HG02852 (cell line): ENCODE results near the gene PANK2.
"Not testable (repeated sequence)": the region's sequence is repeated elsewhere in the genome, so short reads cannot be mapped to it uniquely, and the experiment has no call there.

Experiments used
- ATAC-seq: cut with Tn5 transposase; IDR thresholded peaks from one replicate; pipeline ENCODE4 v1.9.1; 2021; ENCODE audit warnings: mild to moderate bottlenecking, moderate library complexity; ENCODE audit not compliant: unreplicated experiment

PANK2 gene

DNA sequence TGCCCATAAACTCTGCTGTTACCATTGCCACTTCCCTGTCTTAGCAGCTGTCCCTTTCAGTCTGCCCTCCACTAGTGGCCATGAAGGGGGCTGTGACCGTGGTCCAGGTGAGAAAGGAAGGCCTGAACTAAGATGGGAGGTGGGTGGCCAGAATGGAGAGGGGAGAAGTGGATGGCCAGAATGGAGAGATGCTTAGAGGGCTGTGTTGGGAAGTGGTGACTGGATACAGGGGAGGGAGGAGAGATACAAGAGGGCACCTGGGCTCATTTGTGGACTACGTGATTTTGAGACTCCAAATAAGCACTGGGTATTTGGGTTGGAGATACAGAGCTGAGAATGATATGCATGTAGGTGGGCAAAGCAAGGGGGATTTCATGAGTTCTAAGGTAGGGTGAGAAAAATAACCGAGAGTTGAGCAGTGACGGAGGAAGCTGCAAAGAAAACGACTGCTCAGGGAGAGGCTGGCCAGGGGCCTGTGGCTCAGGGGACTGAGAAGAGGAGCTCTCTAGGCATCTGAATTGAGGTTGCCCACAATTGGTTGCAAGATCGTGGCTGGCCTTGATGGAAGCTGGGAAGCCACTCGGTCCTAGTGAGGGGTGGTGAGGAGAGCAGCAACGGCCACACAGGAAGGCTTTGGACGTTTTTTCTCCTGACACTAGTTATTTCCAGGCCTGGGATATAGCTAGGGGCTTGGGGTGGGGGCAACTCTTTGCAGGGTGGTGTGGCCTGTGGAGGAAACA, 36.9 kb downstream of the PANK2 start:
- no peak for ATAC-seq

DNA sequence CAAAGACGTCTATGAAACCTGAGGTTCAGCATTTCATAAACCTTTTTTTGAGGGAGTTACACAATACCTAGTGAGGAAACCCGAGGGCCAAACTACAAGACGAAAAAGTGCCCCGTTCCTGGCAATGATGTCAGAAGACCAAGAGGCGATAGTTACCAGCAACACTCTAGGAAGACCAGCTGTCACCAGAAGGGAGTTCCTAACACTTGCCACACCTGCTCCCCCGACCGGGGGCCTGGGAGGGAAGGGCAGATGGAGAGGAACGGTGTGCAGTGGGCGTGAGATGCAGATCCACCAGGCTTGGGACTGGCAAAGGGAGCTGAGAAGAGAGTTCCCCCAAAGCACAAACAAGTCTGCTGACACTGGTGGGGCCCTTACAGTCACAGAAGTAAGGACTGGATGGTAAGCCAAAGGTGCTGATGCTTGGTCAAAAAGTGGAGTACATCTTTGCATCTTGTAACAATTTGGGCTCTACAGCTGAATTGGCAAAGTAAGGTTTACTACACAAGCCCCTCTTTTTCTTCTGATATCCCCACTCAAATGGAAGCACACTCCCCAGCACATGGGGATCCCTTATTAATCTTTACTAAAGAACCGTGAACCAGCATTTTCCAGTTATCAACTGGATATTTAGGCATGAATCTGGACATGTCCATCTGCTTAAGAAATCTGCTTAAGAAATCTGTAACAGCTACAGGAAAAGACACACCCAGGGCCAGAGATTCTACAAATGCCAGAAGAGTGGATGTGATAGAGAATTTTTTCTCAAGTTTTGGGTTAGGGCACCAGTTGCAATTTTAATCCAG, 38.5 kb downstream of the PANK2 start:
- no peak for ATAC-seq

DNA sequence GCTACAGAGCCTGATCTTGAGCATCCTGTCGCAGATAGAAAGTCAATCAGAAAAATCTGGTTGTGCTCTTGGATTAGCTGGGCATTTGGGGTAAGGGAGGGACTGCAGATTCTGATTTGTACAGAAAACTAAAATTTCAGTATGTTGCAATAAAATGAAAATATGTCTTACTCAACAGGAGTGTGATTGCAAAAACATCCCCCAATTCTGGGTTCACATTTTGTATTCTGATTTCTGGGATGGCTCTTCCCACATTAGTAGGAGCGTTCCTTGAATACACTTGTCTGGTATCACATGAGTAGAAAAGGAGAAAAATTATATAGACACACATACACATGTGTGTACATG, 40.5 kb downstream of the PANK2 start:
- ATAC-seq = no peak

DNA sequence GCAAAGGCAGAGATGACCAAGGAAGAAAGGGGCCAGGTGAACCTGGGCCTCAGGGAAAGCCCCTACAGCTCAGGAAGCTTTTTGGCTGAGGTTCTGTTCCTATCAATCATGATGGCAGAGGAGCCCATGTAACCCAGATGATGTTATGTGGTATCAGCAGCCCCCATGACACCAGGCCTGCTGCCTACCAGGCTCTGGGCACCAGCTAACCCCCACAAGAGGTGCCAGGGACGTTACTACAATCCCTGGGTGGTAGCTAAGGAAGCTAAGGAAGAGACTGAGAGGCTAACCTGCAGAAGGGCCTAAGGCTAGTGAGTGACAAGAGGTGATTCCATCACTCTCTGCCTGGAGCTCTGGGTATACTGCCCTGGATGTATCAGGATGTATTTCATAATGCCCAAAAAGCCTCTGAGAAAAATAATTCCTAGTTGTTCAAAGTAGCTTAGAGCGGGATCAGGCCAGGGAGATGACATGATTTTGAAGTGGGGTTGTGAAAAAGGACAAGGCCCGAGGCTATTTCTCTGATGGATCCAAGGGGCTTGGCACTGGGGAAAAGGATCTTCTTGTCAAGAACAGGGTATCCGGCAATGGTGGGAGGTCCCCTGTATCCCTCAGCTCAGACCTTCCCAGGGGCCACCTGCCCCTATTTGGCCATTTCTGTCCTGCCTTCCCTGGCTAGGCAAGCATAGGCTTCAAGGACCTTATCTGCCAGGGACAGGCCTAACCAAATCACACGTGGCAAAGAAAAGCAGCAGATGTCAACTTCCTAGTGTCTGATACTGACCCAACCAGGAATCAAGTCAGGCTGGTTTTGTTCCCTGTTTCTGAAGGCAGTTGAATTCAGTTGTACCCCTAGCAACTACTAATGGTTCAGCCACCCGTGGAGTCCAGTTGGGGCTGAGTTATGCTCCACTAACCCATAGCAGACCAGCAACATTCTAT, 41.3 kb downstream of the PANK2 start:
- ATAC-seq = no peak

DNA sequence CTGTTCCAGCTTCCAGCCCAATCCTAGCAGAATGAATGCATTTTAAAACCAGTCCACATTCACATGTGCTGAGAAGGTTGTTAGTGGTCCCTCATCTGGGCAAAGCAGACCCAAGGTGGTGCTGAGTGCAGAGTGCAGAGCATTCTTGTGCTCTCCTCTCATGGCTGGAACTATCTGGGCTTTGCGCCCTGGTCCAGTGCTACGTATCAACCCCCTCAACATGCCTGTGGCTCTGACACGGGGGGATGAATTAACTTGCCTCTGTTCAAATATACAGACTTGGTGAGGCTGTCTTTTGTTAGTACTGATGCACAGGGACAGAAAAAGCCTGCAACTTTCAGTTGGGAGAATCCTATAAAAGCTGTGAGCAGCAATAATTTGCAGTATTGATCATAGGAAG, 42.5 kb downstream of the PANK2 start:
- no peak for ATAC-seq

DNA sequence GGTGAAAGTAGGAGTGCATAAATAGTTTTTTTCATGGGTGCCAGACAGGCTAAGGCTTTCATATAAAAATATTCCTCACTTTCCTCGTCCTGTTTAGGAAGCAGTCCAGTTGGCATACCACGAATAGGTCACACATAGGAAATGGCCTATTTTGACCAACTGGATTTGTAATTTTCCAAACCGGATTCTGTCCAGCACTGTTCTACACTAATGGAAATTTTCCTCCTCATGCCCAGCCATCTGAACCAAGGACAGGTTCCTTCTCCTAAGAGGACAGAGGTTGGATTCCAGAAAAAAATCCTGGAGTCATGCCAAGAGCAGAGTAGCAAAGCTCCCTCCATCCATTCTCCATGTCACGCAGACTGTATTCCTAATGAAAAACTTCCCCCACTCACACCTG, 43.1 kb downstream of the PANK2 start:
- no peak for ATAC-seq

DNA sequence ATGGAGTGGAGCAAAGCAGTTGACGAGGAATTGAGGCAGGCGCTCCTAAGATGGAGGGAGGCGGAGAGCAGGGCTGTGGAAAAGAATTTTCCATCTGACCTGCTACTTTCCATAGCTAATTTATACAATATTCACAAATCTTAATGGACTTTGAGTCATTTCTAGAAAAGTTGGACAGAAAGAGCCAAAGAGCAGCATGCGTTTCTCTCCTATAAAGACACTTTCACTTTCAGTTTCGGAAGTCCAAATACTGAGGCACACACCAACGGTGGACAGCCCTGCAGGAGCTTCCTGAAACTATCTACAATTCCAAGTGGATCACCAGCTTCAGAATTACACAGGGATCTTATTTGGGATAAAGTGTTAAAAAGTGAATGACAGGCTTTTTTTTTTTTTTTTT, 43.5 kb downstream of the PANK2 start:
- no peak for ATAC-seq

DNA sequence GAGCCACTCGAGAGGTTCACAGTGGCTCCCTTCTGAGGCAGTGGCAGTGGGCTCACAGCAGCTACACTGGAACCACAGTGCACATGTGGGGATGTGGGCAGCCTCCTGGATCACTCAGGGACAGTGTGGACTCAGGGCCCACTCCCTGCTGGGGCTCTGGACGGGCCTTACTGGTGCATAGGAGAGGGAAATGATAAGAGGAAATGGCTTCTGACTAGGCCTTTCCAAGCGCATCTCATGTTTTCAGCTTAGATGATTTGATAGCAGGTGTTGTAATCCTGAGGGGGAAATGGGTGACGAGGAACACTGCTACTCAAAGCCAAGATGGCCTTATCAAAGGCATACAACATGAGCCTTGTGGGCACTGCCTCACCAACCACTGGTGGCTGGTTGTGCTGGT, 44.0 kb downstream of the PANK2 start:
- ATAC-seq = no peak

DNA sequence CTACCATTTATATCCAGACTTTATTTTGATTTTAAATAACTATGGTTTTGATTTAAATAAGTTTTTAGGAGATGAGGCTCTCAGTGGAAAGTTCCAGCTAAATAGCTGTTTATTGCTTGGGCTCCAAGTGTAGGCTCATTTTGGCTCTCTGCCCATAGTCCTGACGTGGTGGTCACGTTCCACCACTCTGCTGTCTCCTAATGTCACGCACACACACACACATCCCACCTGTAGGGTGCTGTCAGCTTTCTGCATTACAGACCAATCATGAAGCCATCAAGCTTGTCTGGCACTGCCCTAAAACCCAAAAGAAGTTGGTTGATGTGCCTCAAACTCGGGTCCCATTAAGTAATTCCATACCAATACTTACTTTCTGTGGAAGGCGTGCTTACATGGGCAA, 45.4 kb downstream of the PANK2 start:
- ATAC-seq = no peak

DNA sequence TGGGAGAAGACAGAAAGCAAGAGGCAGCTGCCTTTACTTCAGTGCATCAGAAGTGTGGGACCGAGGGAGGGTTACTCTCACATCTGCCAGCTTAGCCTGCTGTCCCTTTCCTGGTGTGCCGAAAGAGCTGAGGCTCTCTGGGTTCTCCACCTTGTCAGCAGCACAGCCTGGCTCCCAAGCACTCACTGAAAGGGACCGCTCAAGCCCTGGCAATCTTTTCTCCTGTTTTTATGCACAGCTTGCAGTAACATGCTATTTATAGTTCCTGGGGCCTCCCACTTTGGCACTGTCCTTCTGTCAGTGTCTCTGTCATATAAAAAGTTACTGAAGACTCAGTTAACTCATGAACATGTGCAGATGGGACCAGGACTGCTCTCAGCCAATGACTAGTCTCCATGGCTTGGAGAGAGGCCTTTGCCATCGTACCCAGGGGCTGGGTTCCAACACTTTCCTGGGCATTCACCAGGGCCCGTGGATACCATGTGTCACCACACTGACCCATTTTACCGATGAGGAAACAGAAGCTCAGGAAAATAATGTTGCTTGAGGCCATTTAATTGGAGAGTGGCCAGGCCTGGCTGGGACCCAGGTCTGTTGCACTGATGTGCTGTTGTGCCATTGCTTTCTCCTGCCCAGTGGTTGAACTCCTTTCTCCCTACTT, 46.2 kb downstream of the PANK2 start:
- ATAC-seq = no peak

DNA sequence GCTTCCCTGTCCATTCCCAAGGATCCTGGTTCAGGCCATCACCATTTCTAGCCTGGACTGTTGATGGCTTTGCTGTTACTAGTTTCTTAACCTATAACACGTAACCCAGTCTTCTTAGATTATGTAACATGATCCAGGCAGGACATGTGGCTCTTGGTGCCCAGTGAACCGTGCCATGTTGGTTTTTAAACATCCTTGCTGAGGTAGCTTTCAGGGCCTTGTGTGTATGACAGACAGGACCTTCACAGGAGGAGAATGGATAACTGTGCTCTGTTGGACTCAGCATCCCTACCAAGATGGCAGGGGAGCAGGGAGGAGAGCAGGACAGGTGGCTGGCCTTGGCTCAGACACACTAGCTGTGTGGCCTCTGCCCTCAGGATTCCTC, 46.8 kb downstream of the PANK2 start:
- no peak for ATAC-seq

DNA sequence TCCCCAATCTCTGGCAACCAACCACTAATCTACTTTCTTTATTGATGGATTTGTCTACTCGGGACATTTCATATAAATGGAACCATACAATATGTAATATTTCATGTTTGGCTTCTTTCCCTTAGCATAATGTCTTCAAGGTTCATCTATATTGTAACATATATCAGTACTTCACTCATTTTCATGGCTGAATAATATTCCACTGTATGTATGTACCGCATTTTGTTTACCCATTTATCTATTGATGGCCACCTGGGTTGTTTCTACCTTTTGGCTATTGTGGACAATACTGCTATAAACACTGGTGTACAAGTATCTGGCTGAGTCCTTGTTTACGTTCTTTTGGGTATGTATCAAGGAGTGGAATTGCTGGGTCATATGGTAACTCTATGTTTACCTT, 48.4 kb downstream of the PANK2 start:
- ATAC-seq = no peak

DNA sequence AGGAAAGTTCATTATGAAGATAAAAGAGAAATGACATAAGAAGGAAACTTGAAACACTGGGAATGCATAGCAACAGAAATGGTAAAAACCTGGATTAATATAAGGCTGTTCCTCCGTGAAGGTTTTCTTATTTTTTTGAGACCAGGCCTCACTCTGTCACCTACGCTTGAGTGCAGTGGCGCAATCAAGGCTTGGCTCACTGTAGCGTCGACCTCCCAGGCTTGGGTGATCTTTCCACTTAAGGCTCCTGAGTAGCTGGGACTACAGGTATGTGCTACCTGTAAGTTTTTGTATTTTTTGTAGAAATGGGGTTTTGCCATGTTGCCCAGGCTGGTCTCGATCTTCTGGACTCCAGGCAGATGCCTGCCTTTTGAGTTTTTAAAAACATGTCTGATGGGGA, 51.7 kb downstream of the PANK2 start:
- ATAC-seq = no peak

DNA sequence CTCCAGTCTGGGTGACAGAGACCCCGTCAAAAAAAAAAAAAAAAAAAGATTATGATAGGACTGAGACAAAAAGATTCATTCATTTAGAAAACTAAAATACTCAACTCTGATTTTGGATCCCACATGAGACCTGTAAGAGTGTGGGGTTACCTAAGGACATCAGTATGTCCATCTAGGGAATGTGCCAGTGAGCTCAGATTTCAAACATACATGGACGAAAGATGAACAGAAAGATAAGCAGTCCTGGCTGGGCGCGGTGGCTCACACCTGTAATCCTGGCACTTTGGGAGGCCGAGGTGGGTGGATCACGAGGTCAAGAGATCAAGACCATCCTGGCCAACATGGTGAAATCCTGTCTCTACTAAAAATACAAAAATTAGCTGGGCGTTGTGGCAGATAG, 57.5 kb downstream of the PANK2 start:
- not testable (repeated sequence) for ATAC-seq

DNA sequence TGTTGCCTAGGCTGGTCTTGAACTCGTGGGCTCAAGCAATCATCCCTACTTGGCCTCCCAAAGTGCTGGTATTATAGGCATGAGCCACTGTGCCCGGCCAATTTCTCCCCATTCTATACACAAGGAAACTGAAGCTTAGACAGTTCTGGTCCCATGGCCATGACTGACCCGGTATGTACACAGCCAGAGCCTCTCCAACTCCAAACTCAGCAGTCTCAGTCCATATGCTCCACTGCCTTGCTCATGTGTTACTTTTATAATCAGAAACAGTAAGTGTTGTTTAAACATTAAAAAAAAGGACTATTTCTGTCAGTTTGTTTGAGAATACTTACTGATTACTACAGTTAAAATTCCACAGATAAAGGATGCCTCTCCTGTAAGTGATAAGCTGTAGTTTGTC, 75.5 kb downstream of the PANK2 start:
- no peak for ATAC-seq

DNA sequence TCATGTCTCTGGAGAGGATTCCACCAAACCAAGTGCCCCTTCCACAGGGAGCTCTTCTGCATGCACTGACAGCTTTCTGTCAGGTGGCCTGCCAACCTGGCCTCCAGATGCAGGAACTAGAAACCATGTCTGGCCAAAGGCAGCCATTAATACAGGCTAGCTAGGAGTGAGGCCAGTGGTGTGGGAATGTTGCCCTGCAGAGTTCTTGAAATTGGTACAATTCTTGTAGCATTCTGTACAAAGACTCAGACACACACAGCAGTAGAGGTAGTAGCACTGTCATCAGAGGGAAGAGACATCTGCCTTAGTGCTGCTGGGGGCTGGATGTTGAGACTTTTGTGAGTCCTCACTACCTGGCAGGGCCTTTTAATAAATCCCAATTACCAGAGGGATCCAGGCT, 77.4 kb downstream of the PANK2 start:
- no peak for ATAC-seq

DNA sequence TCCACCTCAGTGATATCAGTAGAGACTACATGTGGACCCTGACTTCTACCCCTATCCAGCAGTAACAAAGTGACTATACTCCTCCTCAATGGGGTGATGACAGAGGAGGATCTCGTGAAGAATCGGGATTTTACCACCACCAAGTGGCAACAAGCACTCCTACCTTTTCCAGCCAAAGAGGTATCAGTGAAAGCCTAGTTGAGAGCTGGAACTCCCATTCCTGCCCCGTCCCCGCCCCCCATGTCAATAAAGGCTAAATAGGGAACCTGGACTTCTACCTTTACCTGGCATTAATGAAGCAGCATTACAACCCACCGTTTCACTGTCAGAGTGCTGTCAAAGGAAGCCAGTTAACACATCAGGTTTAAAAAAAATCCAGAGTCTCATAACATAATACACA, 80.8 kb downstream of the PANK2 start:
- no peak for ATAC-seq

DNA sequence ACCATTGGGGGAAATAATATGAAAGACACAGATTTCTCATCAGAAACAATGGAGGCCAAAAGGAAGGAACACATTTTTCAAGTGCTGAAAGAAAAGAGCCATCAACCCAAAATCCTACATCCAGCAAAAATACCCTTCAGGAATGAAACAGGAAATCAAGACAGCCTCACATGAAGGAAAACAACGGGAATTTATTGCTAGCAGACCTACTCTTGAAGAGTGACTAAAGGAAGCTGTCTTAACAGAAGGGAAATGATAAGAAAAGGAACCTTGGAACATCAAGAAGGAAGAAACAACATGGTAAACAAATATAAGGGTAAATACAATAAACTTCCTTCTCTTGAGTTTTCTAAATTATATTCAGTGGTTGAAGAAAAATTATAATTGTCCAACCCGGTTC, 82.0 kb downstream of the PANK2 start:
- ATAC-seq = no peak

DNA sequence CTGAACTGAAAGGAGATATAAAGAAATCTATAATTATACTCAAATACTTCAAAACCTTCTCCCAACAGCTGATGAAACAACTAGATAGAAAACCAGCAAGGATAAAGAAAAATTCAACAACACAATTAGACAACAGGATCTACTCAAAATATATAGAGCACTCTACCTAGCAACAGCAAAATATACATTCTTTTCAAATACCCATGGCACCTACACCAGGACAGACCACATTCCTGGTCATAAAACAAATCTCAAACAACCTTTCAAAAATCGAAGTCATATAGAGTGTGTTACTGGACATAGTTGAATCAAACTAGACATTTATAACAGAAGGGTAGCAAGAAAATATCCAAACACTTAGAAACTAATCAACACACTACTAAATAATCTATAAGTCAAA, 83.0 kb downstream of the PANK2 start:
- no peak for ATAC-seq

DNA sequence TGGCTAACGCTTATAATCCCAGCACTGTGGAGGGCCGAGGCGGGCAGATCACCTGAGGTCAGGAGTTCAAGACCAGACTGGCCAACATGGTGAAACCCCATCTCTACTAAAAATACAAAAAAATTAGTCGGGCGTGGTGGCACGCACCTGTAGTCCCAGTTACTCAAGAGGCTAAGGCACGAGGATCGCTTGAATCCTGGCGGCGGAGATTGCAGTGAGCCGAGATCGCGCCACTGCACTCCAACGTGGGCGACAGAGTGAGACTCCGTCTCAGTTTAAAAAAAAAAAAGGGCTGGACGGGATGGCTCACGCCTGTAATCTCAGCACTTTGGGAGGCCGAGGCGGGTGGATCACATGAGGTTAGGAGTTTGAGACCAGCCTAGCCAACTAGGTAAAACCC, 83.4 kb downstream of the PANK2 start:
- ATAC-seq = not testable (repeated sequence)

DNA sequence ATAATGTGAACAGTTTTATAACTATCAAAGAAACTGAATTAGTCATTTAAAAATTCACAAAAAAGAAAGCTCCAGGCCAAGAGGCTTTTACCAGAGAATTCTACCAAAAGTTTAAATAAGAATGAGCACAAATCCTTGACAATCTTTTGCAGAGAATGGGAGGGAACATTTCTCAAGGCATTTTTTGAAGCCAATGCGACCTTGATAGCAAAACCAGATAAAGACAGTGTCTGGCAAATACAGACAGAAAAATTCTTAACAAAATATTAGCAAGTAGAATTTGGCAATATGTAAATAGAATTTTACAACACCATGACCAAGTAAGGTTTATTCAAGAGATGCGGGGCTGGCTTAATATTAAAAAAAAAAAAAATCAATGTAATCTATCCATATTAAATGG, 84.5 kb downstream of the PANK2 start:
- ATAC-seq = no peak
